ENCODE measurements around the gene SELP.

The SELP gene

DNA sequence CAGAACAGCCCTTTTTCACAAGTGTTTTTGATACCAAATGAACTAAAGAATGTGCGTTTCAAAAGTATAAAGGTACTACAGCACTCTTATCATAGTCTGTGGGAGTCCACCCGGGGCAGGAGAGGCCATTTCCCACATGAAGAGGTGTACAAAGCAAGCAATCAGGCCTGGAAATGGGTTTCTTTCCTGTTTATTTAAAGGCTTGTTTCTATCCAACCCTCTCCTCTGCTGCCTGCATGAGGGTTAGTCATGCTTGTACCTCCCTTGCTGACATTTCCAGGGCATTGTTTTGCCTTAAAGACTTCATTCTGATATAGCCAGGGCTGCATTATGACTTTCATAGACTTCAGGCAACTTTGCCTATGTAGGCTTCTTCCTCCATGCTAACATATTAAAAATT is 11.6 kb downstream of the SELP start:
- no peak overlapping the region for H3K9ac ChIP-seq (ENCODE audit: low read length)
- no peak overlapping the region for H3K4me3 ChIP-seq (ENCODE audit: low read depth in 1 of 2, low read length in 2 of 2)
- no peaks in the 10 kb centered on the region for H3K9me3 ChIP-seq (ENCODE audit: low read length)

DNA sequence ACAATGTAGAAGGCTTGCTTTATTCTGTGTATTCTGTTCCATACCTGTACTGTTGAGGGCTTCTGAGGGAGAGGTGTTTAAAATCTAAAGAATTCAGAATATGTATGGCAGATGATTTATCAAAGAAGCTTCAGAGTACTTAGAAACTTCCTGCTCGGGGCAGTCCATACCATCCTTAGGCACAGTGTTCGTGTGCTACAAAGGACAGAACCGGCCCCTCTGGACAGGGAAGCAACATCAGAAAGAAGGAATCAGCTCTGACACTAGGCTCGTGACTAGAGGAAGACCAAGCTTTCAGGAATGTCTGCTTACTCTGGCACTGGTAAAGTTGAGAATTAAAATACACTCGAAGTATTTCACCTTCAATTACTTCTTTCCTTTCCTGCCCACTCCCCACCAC is 14.1 kb downstream of the SELP start:
- no peak overlapping the region for H3K27ac ChIP-seq (ENCODE audit: low read depth, low read length)
- no peak overlapping the region for H3K9ac ChIP-seq (ENCODE audit: low read length)
- no peaks in the 10 kb centered on the region for H3K36me3 ChIP-seq (ENCODE audit: insufficient read depth, low read length)
- H3K9me3 ChIP-seq (ENCODE audit: low read length), result no peaks in the 10 kb centered on the region
- H3K4me1 ChIP-seq (ENCODE audit: insufficient read depth, low read length), result no peaks in the 10 kb centered on the region
- no peaks in the 10 kb centered on the region for H3K27me3 ChIP-seq (ENCODE audit: control insufficient read depth in 1 of 2, insufficient read depth in 2 of 2, low read length in 2 of 2)
- H3K4me3 ChIP-seq (ENCODE audit: low read depth in 1 of 2, low read length in 2 of 2), result no peak overlapping the region

More for the DNA sequence above, 11.6 kb downstream of the SELP start:
- no peaks in the 10 kb centered on the region for H3K36me3 ChIP-seq (ENCODE audit: insufficient read depth, low read length)
- H3K27ac ChIP-seq (ENCODE audit: low read depth, low read length), result no peak overlapping the region
- H3K4me1 ChIP-seq (ENCODE audit: insufficient read depth, low read length), result no peaks in the 10 kb centered on the region
- no peaks in the 10 kb centered on the region for H3K27me3 ChIP-seq (ENCODE audit: control insufficient read depth in 1 of 2, insufficient read depth in 2 of 2, low read length in 2 of 2)

DNA sequence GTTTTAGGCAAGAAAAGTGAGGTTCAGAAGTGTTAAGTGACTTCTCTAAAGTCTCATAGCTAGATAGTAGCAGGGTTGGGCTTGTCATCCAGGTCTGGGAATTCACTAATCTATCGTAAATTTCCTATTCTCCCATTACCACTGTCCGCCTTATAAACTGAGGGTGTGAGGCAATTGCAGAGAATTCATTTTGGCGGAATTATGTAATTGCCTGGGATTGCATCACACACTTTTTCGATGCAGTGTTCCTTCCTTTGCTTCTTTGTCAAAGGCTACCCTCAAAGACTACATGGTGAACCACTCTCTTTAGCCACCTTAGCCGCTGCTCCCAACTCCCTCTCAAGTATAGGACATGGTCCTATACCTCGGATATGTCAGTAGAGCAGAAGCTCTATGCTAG is 19.1 kb downstream of the SELP start:
- Histone ChIP-seq H3K27ac (ENCODE audit: low read depth, low read length) (no peak overlapping the region), H3K9ac (ENCODE audit: low read length) (no peak overlapping the region), H3K9me3 (ENCODE audit: low read length) (no peaks in the 10 kb centered on the region), H3K27me3 (ENCODE audit: control insufficient read depth in 1 of 2, insufficient read depth in 2 of 2, low read length in 2 of 2) (no peaks in the 10 kb centered on the region), H3K4me3 (ENCODE audit: low read depth in 1 of 2, low read length in 2 of 2) (no peak overlapping the region), H3K4me1 (ENCODE audit: insufficient read depth, low read length) (no peaks in the 10 kb centered on the region), H3K36me3 (ENCODE audit: insufficient read depth, low read length) (no peaks in the 10 kb centered on the region)

DNA sequence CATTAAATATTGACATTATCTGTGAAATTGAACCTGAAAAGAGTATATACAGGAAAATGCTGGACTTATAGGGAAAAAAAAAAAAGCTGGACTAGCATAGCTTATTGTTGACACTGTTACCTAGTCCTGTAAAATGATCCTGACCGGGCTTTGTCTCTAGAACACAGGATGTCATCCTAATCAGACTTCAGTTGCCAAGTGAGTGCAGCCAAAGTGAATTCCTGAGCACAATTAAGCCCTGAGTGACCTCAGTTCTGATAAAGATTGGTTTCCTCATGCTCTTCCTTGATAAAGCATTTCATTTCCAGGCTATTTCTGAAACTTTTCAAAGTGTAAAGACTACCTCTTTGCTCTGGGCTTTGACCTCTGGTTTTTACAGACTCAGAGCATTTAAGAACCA is 19.8 kb downstream of the SELP start:
- no peak overlapping the region for H3K4me3 ChIP-seq (ENCODE audit: low read depth in 1 of 2, low read length in 2 of 2)
- no peaks in the 10 kb centered on the region for H3K36me3 ChIP-seq (ENCODE audit: insufficient read depth, low read length)
- no peak overlapping the region for H3K9ac ChIP-seq (ENCODE audit: low read length)
- H3K27me3 ChIP-seq (ENCODE audit: control insufficient read depth in 1 of 2, insufficient read depth in 2 of 2, low read length in 2 of 2), result no peaks in the 10 kb centered on the region
- no peaks in the 10 kb centered on the region for H3K4me1 ChIP-seq (ENCODE audit: insufficient read depth, low read length)
- no peak overlapping the region for H3K27ac ChIP-seq (ENCODE audit: low read depth, low read length)
- H3K9me3 ChIP-seq (ENCODE audit: low read length), result no peaks in the 10 kb centered on the region

DNA sequence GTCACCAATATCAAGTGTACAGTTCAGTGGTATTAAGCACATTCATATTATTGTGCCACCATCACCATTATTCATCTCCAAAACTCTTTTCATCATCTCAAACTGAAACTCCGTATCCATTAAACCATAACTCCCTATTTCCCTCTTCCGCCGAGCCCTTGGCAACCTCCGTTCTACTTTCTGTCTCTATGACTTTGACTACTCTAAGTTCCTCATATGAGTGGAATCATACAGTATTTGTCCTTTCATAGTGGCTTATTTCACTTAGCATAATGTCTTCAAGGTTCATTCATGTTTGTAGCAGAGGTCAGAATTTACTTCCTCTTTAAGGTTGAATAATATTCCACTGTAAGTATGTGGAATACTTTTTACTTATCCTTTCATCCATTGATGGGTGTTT is 21.7 kb downstream of the SELP start:
- no peaks in the 10 kb centered on the region for H3K4me1 ChIP-seq (ENCODE audit: insufficient read depth, low read length)
- no peaks in the 10 kb centered on the region for H3K36me3 ChIP-seq (ENCODE audit: insufficient read depth, low read length)
- no peak overlapping the region for H3K9ac ChIP-seq (ENCODE audit: low read length)
- H3K9me3 ChIP-seq (ENCODE audit: low read length), result no peaks in the 10 kb centered on the region
- H3K27me3 ChIP-seq (ENCODE audit: control insufficient read depth in 1 of 2, insufficient read depth in 2 of 2, low read length in 2 of 2), result no peaks in the 10 kb centered on the region
- H3K27ac ChIP-seq (ENCODE audit: low read depth, low read length), result no peak overlapping the region
- H3K4me3 ChIP-seq (ENCODE audit: low read depth in 1 of 2, low read length in 2 of 2), result no peak overlapping the region

DNA sequence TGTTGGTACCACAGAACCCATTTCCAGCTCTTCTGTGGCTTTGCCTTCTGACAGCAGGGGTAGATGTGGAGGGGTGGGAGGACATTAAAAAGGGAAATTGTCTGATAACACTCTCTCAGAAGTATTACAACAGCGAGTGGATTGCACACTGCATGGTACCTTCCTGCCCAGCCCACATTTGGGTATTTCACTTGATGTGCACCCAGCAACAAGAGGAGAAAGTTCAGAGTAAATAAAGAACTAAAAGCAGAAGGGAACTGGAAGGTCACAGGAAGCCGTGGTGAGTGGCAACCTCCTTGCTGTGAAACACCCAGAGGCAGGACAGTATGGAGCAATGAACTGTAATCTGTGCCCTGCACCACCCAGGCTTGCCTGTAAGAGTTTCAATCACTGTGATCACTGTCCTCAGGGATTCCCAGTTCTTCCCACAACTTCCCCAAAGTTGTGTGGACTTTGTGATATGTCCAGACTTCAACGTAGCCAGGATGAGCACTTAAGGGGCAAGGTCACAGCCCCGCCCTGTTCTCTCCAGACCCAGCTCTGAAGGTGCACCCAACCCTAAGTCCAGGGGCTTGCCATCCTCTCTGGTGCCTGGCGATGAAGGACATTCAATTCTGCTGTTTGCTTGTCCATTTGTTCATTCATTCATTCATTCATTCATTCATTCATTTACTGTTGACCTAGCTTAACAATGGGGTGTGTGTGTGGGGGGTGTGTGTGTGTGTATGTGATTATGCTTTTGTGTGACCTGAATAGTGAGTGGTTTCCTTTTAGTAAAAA is 25.0 kb downstream of the SELP start:
- Histone ChIP-seq H3K9ac (ENCODE audit: low read length) (no peak overlapping the region), H3K36me3 (ENCODE audit: insufficient read depth, low read length) (no peaks in the 10 kb centered on the region), H3K4me1 (ENCODE audit: insufficient read depth, low read length) (no peaks in the 10 kb centered on the region), H3K27me3 (ENCODE audit: control insufficient read depth in 1 of 2, insufficient read depth in 2 of 2, low read length in 2 of 2) (no peaks in the 10 kb centered on the region), H3K9me3 (ENCODE audit: low read length) (no peaks in the 10 kb centered on the region), H3K4me3 (ENCODE audit: low read depth in 1 of 2, low read length in 2 of 2) (no peak overlapping the region), H3K27ac (ENCODE audit: low read depth, low read length) (no peak overlapping the region)

DNA sequence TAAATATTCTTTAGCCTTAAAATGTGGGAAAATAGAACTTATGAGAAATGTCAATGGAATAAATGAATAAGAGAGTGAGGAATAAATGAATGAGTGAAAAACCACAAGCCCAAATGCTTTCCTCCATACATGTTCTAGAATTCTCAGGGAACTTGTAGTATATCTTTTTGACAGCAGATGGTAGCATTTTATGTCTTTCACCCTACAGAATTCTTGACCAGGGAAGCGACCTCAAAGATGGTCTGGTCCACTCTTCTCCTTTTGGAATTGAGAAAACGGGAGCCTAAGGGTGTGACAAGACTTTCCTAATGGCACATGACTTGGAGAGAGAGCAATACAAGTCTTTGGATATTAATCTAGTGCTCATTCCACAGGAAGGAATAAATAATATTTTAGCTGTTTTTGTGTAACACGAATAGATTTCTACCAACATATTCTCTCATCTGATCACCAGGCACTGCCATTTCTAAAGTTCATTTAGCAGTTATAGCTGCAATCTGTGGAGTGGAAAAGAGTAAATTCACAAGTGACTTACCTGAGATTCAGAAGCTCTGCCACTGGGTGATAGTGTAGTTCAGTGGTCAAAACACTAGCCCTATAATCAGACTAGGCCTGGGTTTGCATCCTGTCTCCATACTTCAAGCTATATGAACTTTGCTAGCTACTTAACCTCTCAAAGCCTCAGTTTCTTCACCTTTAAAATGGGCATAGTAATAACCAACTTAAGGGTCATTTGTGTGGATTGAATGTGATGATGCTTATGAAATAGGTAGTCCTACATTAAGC is 28.6 kb downstream of the SELP start:
- H3K9me3 ChIP-seq (ENCODE audit: low read length), result no peaks in the 10 kb centered on the region
- no peaks in the 10 kb centered on the region for H3K4me1 ChIP-seq (ENCODE audit: insufficient read depth, low read length)
- H3K36me3 ChIP-seq (ENCODE audit: insufficient read depth, low read length), result no peaks in the 10 kb centered on the region
- H3K4me3 ChIP-seq (ENCODE audit: low read depth in 1 of 2, low read length in 2 of 2), result no peak overlapping the region
- H3K27me3 ChIP-seq (ENCODE audit: control insufficient read depth in 1 of 2, insufficient read depth in 2 of 2, low read length in 2 of 2), result no peaks in the 10 kb centered on the region
- no peak overlapping the region for H3K9ac ChIP-seq (ENCODE audit: low read length)
- no peak overlapping the region for H3K27ac ChIP-seq (ENCODE audit: low read depth, low read length)

DNA sequence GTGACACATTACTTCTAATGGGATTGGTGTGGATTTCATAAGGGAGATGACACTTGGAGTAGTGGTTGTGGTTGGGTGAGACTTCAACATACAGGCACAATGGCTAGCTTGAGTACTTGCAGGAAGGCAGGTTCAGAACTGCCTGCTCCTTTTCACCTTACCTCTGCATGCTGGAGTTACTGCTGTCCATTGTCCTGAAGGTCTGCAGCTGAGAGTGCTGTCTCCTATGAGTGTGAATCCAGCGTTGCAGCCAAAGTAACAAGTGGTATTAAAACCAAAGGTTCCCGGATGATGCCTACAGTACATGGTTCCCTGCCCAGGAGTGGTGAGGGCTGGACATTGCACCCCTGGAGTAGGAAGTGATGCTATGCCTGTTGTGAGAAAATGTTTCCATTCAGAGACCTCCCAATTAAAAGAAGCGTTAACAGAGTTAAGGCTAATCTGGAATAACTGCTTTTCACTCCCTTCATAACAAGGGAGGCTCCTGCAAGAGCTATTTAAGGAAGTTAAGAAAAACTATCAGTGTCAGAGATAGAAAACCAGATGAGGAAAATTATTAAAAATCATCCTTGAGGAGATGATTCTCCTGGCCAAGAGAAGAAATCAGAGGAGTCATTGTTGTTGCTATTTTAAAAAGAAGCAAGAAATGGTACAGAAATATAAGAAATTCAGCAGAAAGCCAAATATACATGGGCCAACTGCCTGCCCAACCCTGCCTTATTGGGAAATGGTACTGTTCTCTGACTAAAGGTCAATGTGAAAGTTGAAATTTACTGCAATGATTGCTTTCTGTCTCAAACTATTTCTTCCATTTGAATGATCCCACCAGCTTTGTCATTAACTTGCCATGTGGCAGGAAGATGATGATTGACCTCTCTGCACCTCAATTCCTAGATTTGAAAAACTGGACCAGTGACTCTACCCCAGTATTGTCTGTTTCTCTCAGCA is 33.9 kb downstream of the SELP start:
- H3K4me3 ChIP-seq (ENCODE audit: low read depth in 1 of 2, low read length in 2 of 2), result no peak overlapping the region
- no peaks in the 10 kb centered on the region for H3K27me3 ChIP-seq (ENCODE audit: control insufficient read depth in 1 of 2, insufficient read depth in 2 of 2, low read length in 2 of 2)
- no peaks in the 10 kb centered on the region for H3K4me1 ChIP-seq (ENCODE audit: insufficient read depth, low read length)
- no peaks in the 10 kb centered on the region for H3K9me3 ChIP-seq (ENCODE audit: low read length)
- H3K27ac ChIP-seq (ENCODE audit: low read depth, low read length), result no peak overlapping the region
- no peaks in the 10 kb centered on the region for H3K36me3 ChIP-seq (ENCODE audit: insufficient read depth, low read length)
- H3K9ac ChIP-seq (ENCODE audit: low read length), result no peak overlapping the region

DNA sequence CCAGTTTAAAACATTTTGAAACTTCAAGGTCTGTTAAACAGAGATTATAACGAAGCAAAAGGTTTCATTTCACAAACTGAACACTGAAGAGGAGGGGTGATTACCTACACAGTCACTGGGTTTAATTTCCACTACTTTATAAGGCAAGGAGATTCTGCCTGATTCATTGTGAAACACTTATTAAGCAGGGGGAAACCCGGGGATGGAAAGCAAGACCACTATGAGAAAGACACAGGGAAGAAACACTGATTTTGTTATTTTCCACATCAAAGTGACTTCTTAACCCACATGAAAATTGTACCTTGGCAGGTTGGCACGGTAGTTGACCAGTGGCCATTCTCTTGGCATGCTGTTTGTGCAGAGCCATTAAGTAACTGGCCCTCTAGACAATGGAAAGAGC is 35.5 kb downstream of the SELP start:
- H3K9ac ChIP-seq (ENCODE audit: low read length), result no peak overlapping the region

DNA sequence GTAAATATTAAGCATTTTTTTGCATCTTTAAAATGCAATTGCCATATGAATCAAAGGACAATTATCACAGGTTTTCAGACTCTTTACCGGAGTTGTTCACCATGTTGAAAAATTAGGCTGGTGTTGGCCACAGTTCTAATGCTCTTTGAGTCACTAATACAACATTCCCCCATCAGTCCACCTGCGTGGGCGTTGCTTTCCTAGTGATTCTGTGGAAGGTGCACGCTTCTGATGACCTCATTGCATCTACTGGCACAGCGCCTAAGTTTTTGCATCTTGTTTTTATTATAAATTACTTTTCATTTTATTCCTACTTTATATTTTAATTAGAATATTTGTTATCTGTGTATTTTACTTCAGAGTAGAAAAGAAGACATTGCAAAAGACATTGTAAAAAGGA is 39.0 kb downstream of the SELP start:
- no peaks in the 10 kb centered on the region for H3K4me1 ChIP-seq (ENCODE audit: insufficient read depth, low read length)
- no peaks in the 10 kb centered on the region for H3K9me3 ChIP-seq (ENCODE audit: low read length)
- H3K9ac ChIP-seq (ENCODE audit: low read length), result no peak overlapping the region
- no peaks in the 10 kb centered on the region for H3K36me3 ChIP-seq (ENCODE audit: insufficient read depth, low read length)
- H3K27ac ChIP-seq (ENCODE audit: low read depth, low read length), result no peak overlapping the region
- no peaks in the 10 kb centered on the region for H3K27me3 ChIP-seq (ENCODE audit: control insufficient read depth in 1 of 2, insufficient read depth in 2 of 2, low read length in 2 of 2)
- H3K4me3 ChIP-seq (ENCODE audit: low read depth in 1 of 2, low read length in 2 of 2), result no peak overlapping the region

More for the DNA sequence above, 35.5 kb downstream of the SELP start:
- H3K9me3 ChIP-seq (ENCODE audit: low read length), result no peaks in the 10 kb centered on the region
- H3K27me3 ChIP-seq (ENCODE audit: control insufficient read depth in 1 of 2, insufficient read depth in 2 of 2, low read length in 2 of 2), result no peaks in the 10 kb centered on the region
- H3K4me1 ChIP-seq (ENCODE audit: insufficient read depth, low read length), result no peaks in the 10 kb centered on the region
- no peak overlapping the region for H3K4me3 ChIP-seq (ENCODE audit: low read depth in 1 of 2, low read length in 2 of 2)
- no peaks in the 10 kb centered on the region for H3K36me3 ChIP-seq (ENCODE audit: insufficient read depth, low read length)
- no peak overlapping the region for H3K27ac ChIP-seq (ENCODE audit: low read depth, low read length)

DNA sequence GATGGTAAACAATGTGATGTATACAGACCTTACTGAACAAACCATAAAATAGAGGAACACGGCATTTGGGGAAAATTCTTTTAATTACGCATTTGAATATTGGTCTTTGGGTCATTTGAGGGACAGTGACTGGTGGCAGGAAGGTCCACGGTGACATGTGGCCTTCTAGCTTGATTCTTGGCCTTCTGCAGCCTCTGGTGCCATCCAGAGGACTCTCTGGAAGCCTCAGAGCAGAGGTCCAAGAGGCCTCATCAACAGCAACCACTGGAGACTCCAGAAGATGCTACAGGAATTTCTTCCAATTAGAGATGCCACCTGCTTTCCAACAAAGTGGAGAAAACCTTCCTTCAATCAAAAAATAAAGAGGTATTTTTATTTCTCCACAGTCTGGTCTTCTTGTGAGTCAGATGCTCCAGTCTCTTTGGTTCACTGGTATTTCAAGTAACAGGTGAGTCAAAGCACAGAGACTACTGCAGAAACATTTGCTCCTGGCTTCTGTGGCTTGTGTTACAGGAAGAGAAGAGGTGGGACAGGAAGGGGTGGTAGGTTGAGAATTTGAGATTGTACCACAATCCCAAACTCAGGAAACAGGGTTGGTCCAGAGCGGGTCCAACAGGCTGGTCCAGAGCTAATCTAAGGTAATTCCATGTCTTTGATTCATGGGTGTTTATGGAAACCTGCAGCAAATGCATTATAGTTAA is 41.0 kb downstream of the SELP start:
- H3K27ac ChIP-seq (ENCODE audit: low read depth, low read length), result no peak overlapping the region
- H3K4me1 ChIP-seq (ENCODE audit: insufficient read depth, low read length), result no peaks in the 10 kb centered on the region
- H3K27me3 ChIP-seq (ENCODE audit: control insufficient read depth in 1 of 2, insufficient read depth in 2 of 2, low read length in 2 of 2), result no peaks in the 10 kb centered on the region
- H3K9me3 ChIP-seq (ENCODE audit: low read length), result no peaks in the 10 kb centered on the region
- H3K36me3 ChIP-seq (ENCODE audit: insufficient read depth, low read length), result no peaks in the 10 kb centered on the region
- H3K9ac ChIP-seq (ENCODE audit: low read length), result no peak overlapping the region
- no peak overlapping the region for H3K4me3 ChIP-seq (ENCODE audit: low read depth in 1 of 2, low read length in 2 of 2)
